Glomerular visceral epithelial cell (primary cell): ENCODE results near the gene CLEC18C.
"Not testable (repeated sequence)": the region's sequence is repeated elsewhere in the genome, so short reads cannot be mapped to it uniquely, and the experiment has no call there.

Experiments
- DNase-seq: peaks from one replicate; pipeline ENCODE4 v3.0.0-alpha.2; 2016; ENCODE audit errors: extremely low spot score

The CLEC18C gene

GRCh38 chr16:70173212-70173837, at the start of gene CLEC18C:
Gene CLEC18C, plus strand, starts transcription at chr16:70173787. Its CDS starts 492 bp downstream, at chr16:70174279.
- DNase-seq, result not testable (repeated sequence)

DNA sequence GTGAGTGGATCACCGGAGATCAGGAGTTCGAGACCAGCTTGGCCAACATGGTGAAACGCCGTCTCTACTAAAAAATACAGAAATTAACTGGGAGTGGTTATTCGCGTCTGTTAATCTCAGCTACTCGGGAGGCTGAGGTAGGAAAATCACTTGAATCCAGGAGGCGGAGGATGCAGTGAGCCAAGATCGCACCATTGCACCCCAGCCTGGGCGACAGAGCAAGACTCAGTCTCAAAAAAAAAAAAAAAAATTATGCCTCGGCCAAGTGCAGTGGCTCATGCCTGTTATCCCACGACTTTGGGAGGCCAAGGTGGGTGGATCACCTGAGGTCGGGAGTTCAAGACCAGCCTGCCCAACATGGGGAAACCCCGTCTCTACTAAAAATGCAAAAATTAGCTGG, 49.8 kb upstream of the CLEC18C start:
- not testable (repeated sequence) for DNase-seq

- not testable (repeated sequence) for DNase-seq
These were observed 47.4 kb upstream of the CLEC18C start for GRCh38 chr16:70126226-70126625.

- not testable (repeated sequence) for DNase-seq
These were observed 45.9 kb upstream of the CLEC18C start for GRCh38 chr16:70127706-70128105.

DNA sequence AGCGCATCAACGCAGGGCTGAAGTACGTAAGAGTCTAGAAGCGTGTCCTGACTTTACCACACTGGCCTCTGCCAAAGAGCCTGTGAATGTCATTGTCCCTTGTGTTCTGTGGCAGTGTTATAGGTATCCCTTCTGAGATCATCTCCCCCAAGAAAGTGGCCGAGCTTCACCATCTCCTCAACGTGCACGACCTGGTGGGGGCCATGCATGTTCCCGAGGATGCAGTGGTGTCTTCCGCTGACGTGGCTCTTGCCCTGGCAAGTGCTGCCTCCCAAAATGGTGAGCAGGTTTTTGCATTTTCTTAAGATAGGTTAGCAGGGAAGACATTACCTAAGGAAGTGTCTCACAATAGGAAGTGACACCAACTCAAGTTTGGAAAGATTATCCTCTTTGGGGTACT, 44.7 kb upstream of the CLEC18C start:
- not testable (repeated sequence) for DNase-seq

- not testable (repeated sequence) for DNase-seq
These were observed 37.8 kb upstream of the CLEC18C start for GRCh38 chr16:70135796-70136195.

DNA sequence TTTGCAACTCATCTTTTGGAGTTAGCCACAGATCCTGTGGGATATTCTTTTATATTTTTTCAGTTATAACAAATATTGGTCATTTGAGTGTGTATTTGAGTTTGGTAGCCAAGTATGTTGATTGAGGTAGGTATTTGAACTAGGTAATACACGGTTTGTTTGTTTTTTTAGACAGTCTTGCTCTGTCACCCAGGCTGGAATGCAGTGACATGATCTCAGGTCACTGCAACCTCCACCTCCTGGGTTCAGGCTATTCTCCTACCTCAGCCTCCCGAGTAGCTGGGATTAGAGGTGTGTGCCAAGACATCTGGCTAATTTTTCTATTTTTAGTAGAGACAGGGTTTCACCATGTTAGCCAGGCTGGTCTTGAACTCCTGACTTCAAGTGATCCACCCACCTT, 37.0 kb upstream of the CLEC18C start:
- DNase-seq, result not testable (repeated sequence)

DNA sequence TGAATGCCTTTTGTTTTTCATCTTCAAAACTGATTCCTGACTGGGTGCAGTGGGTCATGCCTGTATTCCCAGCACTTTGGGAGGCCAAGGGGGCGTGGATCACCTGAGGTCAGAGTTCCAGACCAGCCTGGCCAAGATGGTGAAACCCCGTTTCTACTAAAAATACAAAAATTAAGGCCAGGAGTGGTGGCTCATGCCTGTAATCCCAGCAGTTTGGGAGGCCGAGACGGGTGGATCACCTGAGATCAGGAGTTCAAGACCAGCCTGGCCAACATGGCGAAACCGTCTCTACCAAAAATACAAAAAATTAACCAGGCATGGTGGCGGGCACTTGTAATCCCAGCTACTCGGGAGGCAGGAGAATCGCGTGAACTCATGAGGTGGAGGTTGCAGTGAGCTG, 30.8 kb upstream of the CLEC18C start:
- not testable (repeated sequence) for DNase-seq

DNA sequence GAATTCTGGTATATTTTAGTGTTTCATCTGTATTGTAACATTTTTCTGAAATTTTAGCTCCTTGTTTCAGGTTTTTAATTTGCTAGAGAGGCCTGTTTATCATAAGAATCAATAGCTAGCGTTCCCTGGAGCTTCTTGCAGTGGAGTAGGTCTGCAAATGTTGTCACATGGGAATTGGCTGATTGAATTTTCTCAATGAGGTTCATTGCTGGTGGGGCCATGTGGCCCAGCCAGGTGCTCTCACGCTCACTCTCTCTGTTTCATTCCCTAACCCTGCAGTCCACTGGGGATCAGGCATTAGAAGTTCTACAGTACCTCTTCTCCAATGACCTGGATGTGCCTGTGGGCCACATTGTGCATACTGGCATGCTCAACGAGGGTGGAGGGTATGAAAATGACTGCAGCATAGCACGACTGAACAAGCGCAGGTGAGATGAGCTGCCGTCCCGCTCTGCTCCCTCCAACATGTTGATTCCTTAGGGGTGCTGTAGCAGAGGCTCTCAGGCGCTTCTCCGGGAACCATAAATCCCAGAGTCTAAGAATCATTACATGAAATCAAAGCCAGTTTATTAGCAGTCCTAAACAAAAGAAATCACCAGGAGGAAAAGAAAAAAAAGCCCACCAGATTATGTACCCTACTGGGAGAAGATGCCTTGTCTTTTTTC, 30.2 kb upstream of the CLEC18C start:
- not testable (repeated sequence) for DNase-seq

- DNase-seq, result not testable (repeated sequence)
These were observed 25.7 kb upstream of the CLEC18C start for GRCh38 chr16:70147853-70148252.

DNA sequence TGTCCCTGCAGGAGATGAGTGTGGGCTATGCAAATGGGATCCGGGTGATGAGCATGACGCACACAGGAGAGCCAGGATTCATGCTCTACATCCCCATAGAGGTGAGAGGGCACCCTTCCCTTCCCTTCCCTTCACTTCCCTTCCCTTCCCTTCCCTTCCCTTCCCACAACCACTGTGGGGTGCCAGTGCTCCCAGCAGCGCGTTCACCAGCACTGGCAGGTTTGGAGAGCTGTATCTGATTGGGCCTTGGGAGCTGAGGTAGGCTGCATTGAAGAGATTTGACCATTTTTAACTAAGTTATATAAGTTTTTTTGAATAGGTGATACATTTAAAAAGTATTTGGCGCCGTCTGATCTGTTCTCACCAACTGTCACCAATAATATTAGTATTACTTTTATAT, 25.1 kb upstream of the CLEC18C start:
- not testable (repeated sequence) for DNase-seq

- not testable (repeated sequence) for DNase-seq
These were observed 24.3 kb upstream of the CLEC18C start for GRCh38 chr16:70149296-70149695.

DNA sequence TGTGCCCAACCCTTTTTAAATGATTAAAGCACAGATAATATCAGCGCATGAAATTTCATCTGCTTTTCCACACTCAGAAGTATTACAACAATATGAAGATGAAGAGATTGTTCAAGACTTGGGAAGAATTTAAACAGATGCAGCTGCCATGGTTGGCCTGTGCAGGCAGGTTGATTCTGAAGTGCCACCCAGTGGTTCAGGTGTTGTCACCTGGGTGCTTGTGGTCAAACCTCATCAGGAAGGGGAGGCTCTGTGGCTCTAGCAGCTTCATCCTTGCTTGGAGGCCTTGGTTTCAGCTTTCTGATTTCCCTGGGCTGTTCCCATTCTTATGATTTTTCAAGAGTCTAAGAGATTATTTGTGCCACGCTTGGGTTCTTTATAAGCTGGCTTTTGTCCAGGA, 22.2 kb upstream of the CLEC18C start:
- DNase-seq, result no peak

DNA sequence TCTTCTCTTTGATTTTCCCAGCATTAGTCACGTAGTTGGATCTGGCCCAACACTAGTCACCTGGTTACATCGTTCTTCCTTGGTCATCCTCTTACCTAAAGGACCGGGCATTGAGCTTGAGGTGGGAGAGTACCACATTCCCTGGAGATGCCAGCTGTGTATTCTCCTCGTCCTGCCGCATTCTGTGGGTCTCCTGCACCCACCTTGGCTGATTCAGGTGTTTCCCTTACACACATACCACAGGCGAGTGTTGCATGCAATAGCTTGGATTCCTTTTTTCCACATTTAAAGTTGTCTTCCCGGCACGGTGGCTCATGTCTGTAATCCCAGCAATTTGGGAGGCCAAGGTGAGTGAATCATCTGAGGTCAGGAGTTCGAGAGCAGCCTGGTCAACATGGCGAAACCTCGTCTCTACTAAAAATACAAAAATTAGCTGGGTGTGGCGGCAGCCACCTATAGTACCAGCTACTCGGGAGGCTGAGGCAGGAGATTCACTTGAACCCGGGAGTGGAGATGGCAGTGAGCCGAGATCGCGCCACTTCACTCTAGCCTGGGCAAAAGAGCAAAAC, 21.6 kb upstream of the CLEC18C start:
- DNase-seq, result no peak

GRCh38 chr16:70152578-70153302, 20.8 kb upstream of the CLEC18C start:
- DNase-seq, result no peak

DNA sequence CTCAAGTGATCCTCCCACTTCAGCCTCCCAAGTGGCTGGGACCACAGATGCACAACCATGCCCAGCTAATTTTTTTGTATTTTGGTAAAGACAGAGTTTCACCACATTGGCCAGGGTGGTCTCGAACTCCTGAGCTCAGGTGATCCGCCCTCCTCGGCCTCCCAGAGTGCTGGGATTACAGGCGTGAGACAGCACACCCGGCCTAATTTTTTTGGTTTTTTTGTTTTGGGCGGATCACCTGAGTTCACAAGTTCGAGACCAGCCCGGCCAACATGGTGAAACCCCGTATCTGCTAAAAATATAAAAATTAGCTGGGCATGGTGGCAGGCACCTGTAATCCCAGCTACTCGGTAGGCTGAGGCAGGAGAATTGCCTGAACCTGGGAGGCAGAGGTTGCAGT, 18.9 kb upstream of the CLEC18C start:
- DNase-seq, result not testable (repeated sequence)

- no peak for DNase-seq
These were observed 17.2 kb upstream of the CLEC18C start for GRCh38 chr16:70156207-70156978.

DNA sequence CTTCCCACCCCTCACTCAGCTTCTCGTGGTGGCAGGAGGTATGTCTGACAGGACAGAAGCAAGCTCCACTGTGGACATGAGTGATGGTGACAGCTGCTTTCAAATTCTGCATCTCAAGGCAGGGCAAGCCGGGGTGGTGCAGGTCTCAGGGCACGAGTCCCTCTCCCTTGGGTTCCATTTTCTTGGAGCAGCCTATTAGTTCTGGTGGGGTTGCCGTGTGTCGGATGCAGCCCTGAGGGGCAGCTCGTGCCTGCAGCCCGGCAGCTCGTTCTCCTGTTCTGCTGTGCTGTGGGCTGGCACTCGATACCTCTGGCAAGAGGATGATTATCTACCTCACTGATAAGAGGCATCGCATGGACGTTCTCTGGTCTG, 16.5 kb upstream of the CLEC18C start:
- DNase-seq, result no peak

GRCh38 chr16:70157477-70158260, 15.9 kb upstream of the CLEC18C start:
- DNase-seq, result no peak

GRCh38 chr16:70158261-70158939, 15.2 kb upstream of the CLEC18C start:
- no peak for DNase-seq
